ENCODE results near the gene CCR5. TPM values are rescaled to one million over a fixed set of nuclear protein-coding genes. Genes with fewer than 3 reads are reported as not detected.
A peak's percentile ranks its signal among the peaks of the same experiment; 100 is the strongest.

The CCR5 gene
- total and polyA plus RNA-seq, 2 of the 13 experiments (the other 11 are each of a cell fraction or from before 2014, with no cell fraction given) = not detected

- TF ChIP-seq, protein P1, sequence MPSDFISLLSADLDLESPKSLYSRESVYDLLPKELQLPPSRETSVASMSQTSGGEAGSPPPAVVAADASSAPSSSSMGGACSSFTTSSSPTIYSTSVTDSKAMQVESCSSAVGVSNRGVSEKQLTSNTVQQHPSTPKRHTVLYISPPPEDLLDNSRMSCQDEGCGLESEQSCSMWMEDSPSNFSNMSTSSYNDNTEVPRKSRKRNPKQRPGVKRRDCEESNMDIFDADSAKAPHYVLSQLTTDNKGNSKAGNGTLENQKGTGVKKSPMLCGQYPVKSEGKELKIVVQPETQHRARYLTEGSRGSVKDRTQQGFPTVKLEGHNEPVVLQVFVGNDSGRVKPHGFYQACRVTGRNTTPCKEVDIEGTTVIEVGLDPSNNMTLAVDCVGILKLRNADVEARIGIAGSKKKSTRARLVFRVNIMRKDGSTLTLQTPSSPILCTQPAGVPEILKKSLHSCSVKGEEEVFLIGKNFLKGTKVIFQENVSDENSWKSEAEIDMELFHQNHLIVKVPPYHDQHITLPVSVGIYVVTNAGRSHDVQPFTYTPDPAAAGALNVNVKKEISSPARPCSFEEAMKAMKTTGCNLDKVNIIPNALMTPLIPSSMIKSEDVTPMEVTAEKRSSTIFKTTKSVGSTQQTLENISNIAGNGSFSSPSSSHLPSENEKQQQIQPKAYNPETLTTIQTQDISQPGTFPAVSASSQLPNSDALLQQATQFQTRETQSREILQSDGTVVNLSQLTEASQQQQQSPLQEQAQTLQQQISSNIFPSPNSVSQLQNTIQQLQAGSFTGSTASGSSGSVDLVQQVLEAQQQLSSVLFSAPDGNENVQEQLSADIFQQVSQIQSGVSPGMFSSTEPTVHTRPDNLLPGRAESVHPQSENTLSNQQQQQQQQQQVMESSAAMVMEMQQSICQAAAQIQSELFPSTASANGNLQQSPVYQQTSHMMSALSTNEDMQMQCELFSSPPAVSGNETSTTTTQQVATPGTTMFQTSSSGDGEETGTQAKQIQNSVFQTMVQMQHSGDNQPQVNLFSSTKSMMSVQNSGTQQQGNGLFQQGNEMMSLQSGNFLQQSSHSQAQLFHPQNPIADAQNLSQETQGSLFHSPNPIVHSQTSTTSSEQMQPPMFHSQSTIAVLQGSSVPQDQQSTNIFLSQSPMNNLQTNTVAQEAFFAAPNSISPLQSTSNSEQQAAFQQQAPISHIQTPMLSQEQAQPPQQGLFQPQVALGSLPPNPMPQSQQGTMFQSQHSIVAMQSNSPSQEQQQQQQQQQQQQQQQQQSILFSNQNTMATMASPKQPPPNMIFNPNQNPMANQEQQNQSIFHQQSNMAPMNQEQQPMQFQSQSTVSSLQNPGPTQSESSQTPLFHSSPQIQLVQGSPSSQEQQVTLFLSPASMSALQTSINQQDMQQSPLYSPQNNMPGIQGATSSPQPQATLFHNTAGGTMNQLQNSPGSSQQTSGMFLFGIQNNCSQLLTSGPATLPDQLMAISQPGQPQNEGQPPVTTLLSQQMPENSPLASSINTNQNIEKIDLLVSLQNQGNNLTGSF (CRISPR knock-in tag; IDR thresholded peaks at IDR 0.05) = no peak
- TF ChIP-seq ZBTB38 (CRISPR knock-in tag; IDR thresholded peaks at IDR 0.05) (no peak), ZNF431 (CRISPR knock-in tag; IDR thresholded peaks at IDR 0.05; ENCODE audit: borderline replicate concordance, low read depth) (no peak), ATF1 (CRISPR knock-in tag; IDR thresholded peaks at IDR 0.05) (no peak), NAIF1 (CRISPR knock-in tag; IDR thresholded peaks at IDR 0.05; ENCODE audit: borderline replicate concordance) (no peak), PHF21A (CRISPR knock-in tag; IDR thresholded peaks at IDR 0.05) (no peak), U2AF1 (optimal IDR thresholded peaks at IDR 0.05; ENCODE audit: low read depth, low read length) (no peak), CTCF (CRISPR knock-in tag; IDR thresholded peaks at IDR 0.05) (peak; percentile 80), PTBP1 (IDR thresholded peaks at IDR 0.05; ENCODE audit: low read depth, low read length, poor library complexity, severe bottlenecking) (no peak), ZNF251 (CRISPR knock-in tag; IDR thresholded peaks at IDR 0.05) (no peak), MXD1 (CRISPR knock-in tag; IDR thresholded peaks at IDR 0.05) (no peak), ZNF570 (CRISPR knock-in tag; IDR thresholded peaks at IDR 0.05; ENCODE audit: borderline replicate concordance) (no peak), CBX1 (IDR thresholded peaks at IDR 0.05; ENCODE audit: low read depth) (no peak), TP53 (CRISPR knock-in tag; conservative IDR thresholded peaks at IDR 0.05) (no peak)
- TF ChIP-seq, protein P2, sequence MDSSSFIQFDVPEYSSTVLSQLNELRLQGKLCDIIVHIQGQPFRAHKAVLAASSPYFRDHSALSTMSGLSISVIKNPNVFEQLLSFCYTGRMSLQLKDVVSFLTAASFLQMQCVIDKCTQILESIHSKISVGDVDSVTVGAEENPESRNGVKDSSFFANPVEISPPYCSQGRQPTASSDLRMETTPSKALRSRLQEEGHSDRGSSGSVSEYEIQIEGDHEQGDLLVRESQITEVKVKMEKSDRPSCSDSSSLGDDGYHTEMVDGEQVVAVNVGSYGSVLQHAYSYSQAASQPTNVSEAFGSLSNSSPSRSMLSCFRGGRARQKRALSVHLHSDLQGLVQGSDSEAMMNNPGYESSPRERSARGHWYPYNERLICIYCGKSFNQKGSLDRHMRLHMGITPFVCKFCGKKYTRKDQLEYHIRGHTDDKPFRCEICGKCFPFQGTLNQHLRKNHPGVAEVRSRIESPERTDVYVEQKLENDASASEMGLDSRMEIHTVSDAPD (CRISPR knock-in tag; IDR thresholded peaks at IDR 0.05) = no peak
- TF ChIP-seq, protein P3, sequence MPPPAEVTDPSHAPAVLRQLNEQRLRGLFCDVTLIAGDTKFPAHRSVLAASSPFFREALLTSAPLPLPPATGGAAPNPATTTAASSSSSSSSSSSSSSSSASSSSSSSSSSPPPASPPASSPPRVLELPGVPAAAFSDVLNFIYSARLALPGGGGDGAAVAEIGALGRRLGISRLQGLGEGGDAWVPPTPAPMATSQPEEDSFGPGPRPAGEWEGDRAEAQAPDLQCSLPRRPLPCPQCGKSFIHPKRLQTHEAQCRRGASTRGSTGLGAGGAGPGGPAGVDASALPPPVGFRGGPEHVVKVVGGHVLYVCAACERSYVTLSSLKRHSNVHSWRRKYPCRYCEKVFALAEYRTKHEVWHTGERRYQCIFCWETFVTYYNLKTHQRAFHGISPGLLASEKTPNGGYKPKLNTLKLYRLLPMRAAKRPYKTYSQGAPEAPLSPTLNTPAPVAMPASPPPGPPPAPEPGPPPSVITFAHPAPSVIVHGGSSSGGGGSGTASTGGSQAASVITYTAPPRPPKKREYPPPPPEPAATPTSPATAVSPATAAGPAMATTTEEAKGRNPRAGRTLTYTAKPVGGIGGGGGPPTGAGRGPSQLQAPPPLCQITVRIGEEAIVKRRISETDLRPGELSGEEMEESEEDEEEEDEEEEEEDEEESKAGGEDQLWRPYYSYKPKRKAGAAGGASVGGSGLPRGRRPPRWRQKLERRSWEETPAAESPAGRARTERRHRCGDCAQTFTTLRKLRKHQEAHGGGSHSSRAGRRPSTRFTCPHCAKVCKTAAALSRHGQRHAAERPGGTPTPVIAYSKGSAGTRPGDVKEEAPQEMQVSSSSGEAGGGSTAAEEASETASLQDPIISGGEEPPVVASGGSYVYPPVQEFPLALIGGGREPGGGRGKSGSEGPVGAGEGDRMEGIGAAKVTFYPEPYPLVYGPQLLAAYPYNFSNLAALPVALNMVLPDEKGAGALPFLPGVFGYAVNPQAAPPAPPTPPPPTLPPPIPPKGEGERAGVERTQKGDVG (CRISPR knock-in tag; IDR thresholded peaks at IDR 0.05; ENCODE audit: borderline replicate concordance) = no peak
Measured at GRCh38 chr3:46378426-46378942, 7.7 kb downstream of the CCR5 start (continued).
